ENCODE data around the gene MAML3. TPM values are rescaled to one million over a fixed set of nuclear protein-coding genes. Genes with fewer than 3 reads are reported as not detected.

MAML3 gene
- total RNA-seq, 1 donor from 2014 or later, result 59.4 TPM

DNA sequence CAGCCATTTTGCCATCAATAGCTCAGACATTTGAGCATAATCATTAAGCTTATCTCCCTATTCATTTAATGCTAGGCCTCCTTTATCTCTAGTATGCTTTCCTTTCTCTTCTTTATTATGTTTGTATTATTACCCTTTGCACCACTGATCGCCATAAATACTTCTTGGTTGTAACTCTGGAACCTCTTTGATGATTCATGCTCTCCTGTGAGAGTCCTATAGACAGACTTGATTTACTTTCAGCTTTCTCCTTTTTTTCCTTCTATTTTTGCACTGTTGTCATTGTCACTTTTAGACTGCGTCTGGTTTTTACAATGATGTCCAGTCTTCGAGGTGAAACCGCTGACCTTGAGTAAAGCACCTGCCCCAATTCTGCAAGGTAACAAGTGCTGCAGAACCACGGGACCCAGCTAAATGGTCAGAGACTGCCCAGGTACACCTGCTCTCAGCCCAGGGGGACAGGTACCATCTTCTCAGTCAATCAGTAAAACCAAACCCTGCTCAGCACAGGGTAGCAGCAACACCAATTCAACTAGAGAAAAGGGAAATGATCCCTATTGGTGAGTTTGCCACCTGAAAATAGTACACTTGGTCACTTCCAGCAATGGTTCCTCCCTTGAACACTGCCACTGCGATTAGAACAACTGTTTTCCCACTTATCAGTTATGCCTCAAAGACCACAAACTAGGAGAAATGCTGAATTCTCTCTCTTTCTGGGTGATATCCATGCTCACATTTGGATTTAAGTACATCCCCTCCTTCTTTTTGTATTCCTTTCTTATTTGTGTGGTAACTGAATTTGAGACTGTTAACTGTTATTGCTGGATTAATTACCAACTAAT lies 125.1 kb downstream of the MAML3 start:
- H3K4me3 Mint-ChIP-seq (ENCODE audit: unreplicated experiment), result no peak overlapping the region
- peaks cover 30% of the 10 kb centered on the region for H3K4me1 Mint-ChIP-seq (ENCODE audit: low read depth, unreplicated experiment)
- H3K9me3 Mint-ChIP-seq (ENCODE audit: unreplicated experiment), result peaks cover 7% of the 10 kb centered on the region
- peaks cover 14% of the 10 kb centered on the region for H3K27me3 Mint-ChIP-seq (ENCODE audit: unreplicated experiment)
- H3K36me3 Mint-ChIP-seq (ENCODE audit: unreplicated experiment), result no peaks in the 10 kb centered on the region
- no peak overlapping the region for H3K27ac Mint-ChIP-seq (ENCODE audit: unreplicated experiment)
- DNase-seq, result no peak
- TF ChIP-seq, protein P1, sequence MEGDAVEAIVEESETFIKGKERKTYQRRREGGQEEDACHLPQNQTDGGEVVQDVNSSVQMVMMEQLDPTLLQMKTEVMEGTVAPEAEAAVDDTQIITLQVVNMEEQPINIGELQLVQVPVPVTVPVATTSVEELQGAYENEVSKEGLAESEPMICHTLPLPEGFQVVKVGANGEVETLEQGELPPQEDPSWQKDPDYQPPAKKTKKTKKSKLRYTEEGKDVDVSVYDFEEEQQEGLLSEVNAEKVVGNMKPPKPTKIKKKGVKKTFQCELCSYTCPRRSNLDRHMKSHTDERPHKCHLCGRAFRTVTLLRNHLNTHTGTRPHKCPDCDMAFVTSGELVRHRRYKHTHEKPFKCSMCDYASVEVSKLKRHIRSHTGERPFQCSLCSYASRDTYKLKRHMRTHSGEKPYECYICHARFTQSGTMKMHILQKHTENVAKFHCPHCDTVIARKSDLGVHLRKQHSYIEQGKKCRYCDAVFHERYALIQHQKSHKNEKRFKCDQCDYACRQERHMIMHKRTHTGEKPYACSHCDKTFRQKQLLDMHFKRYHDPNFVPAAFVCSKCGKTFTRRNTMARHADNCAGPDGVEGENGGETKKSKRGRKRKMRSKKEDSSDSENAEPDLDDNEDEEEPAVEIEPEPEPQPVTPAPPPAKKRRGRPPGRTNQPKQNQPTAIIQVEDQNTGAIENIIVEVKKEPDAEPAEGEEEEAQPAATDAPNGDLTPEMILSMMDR (IDR thresholded peaks at IDR 0.05; ENCODE audit: partially characterized antibody, unreplicated experiment), result no peak

DNA sequence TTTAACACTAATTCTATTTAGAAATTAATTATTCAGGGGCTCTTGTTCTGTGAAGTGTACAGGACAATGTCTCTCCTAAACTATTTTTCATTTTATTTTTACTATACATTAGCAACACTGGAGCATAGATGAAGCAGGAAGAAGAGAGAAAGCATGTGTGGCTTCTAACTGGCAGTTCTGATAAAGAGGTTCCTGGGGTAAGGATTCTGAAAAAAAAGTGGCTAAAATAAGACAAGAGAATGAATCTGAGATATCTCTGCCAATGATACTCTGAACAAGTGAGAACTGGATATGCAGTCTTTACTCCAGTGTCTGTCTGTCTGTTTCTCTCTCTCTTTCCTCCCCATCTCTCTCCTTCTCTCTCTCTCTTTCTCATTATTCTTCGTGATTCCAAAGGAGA lies 125.9 kb downstream of the MAML3 start:
- Mint-ChIP-seq H3K9me3 (ENCODE audit: unreplicated experiment) (peaks cover 7% of the 10 kb centered on the region), H3K27ac (ENCODE audit: unreplicated experiment) (no peak overlapping the region), H3K36me3 (ENCODE audit: unreplicated experiment) (no peaks in the 10 kb centered on the region), H3K4me3 (ENCODE audit: unreplicated experiment) (no peak overlapping the region), H3K4me1 (ENCODE audit: low read depth, unreplicated experiment) (peaks cover 30% of the 10 kb centered on the region), H3K27me3 (ENCODE audit: unreplicated experiment) (peaks cover 13% of the 10 kb centered on the region)
- TF ChIP-seq, protein P1 (IDR thresholded peaks at IDR 0.05; ENCODE audit: partially characterized antibody, unreplicated experiment), result no peak
- no peak for DNase-seq

DNA sequence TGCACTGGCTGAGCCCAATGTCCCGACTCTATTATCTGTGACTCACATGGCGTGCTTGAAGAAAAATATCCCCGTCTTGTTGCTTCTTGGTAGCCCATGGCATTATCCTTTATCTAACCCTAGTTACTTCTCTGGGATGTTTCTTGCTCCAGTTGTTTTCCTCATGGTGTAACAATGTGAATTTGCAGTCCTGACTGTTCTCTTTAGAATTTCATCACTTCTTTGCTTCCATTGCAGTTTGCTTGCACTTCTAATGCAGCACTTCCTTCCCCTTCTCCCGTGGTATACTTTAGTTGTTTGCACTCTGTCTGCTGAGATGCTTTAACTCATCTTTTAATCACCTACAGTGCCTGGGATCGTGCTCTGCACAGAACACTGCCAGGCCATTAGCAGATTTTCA lies 126.9 kb downstream of the MAML3 start:
- DNase-seq, result no peak
- Mint-ChIP-seq H3K4me3 (ENCODE audit: unreplicated experiment) (no peak overlapping the region), H3K4me1 (ENCODE audit: low read depth, unreplicated experiment) (peaks cover 33% of the 10 kb centered on the region), H3K36me3 (ENCODE audit: unreplicated experiment) (no peaks in the 10 kb centered on the region), H3K27ac (ENCODE audit: unreplicated experiment) (no peak overlapping the region), H3K27me3 (ENCODE audit: unreplicated experiment) (peaks cover 10% of the 10 kb centered on the region), H3K9me3 (ENCODE audit: unreplicated experiment) (peaks cover 7% of the 10 kb centered on the region)
- TF ChIP-seq, protein P1 (IDR thresholded peaks at IDR 0.05; ENCODE audit: partially characterized antibody, unreplicated experiment), result no peak

DNA sequence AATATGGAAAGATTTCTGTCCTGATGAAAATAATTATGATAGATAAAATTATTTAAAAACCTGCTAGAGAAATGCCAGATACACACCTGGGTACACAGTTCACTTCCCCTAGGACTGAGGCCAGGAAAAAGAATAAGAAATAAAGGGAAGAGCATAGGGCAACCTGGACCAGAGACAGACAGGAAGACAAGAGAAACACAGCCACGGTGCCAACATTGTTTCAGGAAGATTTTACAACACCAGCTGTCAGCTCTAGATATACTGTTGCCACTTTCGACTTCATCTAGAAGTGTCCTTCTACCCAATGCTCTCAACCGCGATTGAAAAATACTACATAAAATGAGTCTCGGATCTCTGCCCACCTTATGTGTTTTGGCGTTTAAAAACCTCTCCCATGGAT lies 128.5 kb downstream of the MAML3 start:
- Mint-ChIP-seq H3K27me3 (ENCODE audit: unreplicated experiment) (peaks cover 7% of the 10 kb centered on the region), H3K27ac (ENCODE audit: unreplicated experiment) (no peak overlapping the region), H3K9me3 (ENCODE audit: unreplicated experiment) (peaks cover 5% of the 10 kb centered on the region), H3K36me3 (ENCODE audit: unreplicated experiment) (no peaks in the 10 kb centered on the region), H3K4me1 (ENCODE audit: low read depth, unreplicated experiment) (peaks cover 35% of the 10 kb centered on the region), H3K4me3 (ENCODE audit: unreplicated experiment) (no peak overlapping the region)
- no peak for DNase-seq
- TF ChIP-seq, protein P1 (IDR thresholded peaks at IDR 0.05; ENCODE audit: partially characterized antibody, unreplicated experiment), result no peak
